22Rv1 (cell line): ENCODE measurements around the gene VEPH1.

ENCODE experiments used
- ZFX ChIP-seq: fragments of 450-650 bp; IDR thresholded peaks from 2 replicates; pipeline ENCODE4 v1.6.1; 2017; ENCODE audit warnings: antibody characterized with exemption, borderline replicate concordance
- TF ChIP-seq, protein P1 (sequence below): fragments of 450-650 bp; IDR thresholded peaks from 2 replicates; pipeline ENCODE4 v1.5.1; 2017; ENCODE audit warnings: mild to moderate bottlenecking

DNA sequence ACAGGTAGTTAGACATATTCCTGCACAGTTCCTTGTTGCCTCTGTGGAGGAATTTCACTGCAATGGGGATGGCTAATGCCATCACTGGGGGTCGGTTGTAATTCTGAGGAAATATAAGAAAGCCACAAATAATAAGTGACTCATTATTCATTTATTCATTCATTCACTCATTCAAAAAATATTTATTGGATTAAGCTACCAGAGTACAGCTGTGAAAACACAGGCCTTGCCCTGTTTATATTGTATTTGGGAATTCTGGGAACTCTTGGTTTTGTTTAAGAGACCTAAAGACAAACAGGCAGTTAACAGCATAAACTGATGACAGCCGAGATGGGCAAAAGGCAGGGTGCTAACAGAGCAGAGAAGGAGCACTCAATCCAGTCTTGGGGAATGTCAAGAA, 43.0 kb downstream of the VEPH1 start:
- TF ChIP-seq, protein P1, sequence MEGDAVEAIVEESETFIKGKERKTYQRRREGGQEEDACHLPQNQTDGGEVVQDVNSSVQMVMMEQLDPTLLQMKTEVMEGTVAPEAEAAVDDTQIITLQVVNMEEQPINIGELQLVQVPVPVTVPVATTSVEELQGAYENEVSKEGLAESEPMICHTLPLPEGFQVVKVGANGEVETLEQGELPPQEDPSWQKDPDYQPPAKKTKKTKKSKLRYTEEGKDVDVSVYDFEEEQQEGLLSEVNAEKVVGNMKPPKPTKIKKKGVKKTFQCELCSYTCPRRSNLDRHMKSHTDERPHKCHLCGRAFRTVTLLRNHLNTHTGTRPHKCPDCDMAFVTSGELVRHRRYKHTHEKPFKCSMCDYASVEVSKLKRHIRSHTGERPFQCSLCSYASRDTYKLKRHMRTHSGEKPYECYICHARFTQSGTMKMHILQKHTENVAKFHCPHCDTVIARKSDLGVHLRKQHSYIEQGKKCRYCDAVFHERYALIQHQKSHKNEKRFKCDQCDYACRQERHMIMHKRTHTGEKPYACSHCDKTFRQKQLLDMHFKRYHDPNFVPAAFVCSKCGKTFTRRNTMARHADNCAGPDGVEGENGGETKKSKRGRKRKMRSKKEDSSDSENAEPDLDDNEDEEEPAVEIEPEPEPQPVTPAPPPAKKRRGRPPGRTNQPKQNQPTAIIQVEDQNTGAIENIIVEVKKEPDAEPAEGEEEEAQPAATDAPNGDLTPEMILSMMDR = no peak
- TF ChIP-seq ZFX = no peak
